SK-N-SH treated with all-trans-retinoic acid at 6 μM for 48 hours (cell line): Measurements from ENCODE around the gene TRIP4.

Source experiments
- ATAC-seq: fragments of 200-7000 bp; cut with Tn5 transposase; 3 replicates; pipeline ENCODE4 v1.9.1; 2020; ENCODE audit warnings: mild to moderate bottlenecking, moderate library complexity
- ARNTL ChIP-seq: fragments of 450-650 bp; formaldehyde crosslinking; IDR thresholded peaks from 2 replicates; pipeline ENCODE4 v1.5.0; 2020; ENCODE audit warnings: low read depth, mild to moderate bottlenecking, moderate library complexity, borderline replicate concordance
- CSDC2 ChIP-seq: fragments of 250-450 bp; sonication (Bioruptor Pico); IDR thresholded peaks from 2 replicates; pipeline ENCODE4 v1.5.0; 2020; ENCODE audit warnings: mild to moderate bottlenecking, moderate library complexity
- ESRRG ChIP-seq: fragments of 250-450 bp; sonication (Bioruptor Pico); IDR thresholded peaks from 2 replicates; pipeline ENCODE4 v1.6.1; 2021; ENCODE audit warnings: mild to moderate bottlenecking
- GLIS3 ChIP-seq: fragments of 250-450 bp; sonication (Bioruptor Pico); IDR thresholded peaks from 2 replicates; pipeline ENCODE4 v1.5.0; 2020; ENCODE audit warnings: mild to moderate bottlenecking, moderate library complexity
- ISL1 ChIP-seq: fragments of 250-450 bp; sonication (Bioruptor Pico); IDR thresholded peaks from 2 replicates; pipeline ENCODE4 v2.1.2; 2022; ENCODE audit warnings: mild to moderate bottlenecking, moderate library complexity
- OSR1 ChIP-seq: fragments of 250-450 bp; sonication (Bioruptor Pico); IDR thresholded peaks from 2 replicates; pipeline ENCODE4 v1.8.0; 2022; ENCODE audit warnings: moderate library complexity, mild to moderate bottlenecking, inconsistent platforms
- PPARA ChIP-seq: fragments of 250-450 bp; sonication (Bioruptor Pico); IDR thresholded peaks from 2 replicates; pipeline ENCODE4 v1.5.0; 2020; ENCODE audit warnings: mild to moderate bottlenecking, borderline replicate concordance
- RARB ChIP-seq: fragments of 250-450 bp; sonication (Bioruptor Pico); IDR thresholded peaks from 2 replicates; pipeline ENCODE4 v1.8.0; 2021; ENCODE audit warnings: mild to moderate bottlenecking, moderate library complexity
- SNAI2 ChIP-seq: fragments of 250-450 bp; sonication (Bioruptor Pico); IDR thresholded peaks from 2 replicates; pipeline ENCODE4 v1.5.0; 2020; ENCODE audit warnings: mild to moderate bottlenecking, moderate library complexity
- TCF4 ChIP-seq: fragments of 250-450 bp; sonication (Bioruptor Pico); IDR thresholded peaks from 2 replicates; pipeline ENCODE4 v1.8.0; 2021; ENCODE audit warnings: mild to moderate bottlenecking, moderate library complexity, borderline replicate concordance
- TOX ChIP-seq: fragments of 250-450 bp; sonication (Bioruptor Pico); IDR thresholded peaks from 2 replicates; pipeline ENCODE4 v1.8.0; 2021; ENCODE audit warnings: mild to moderate bottlenecking, moderate library complexity, borderline replicate concordance
- ZC3H10 ChIP-seq: fragments of 250-450 bp; sonication (Bioruptor Pico); IDR thresholded peaks from 2 replicates; pipeline ENCODE4 v1.5.1; 2021; ENCODE audit warnings: mild to moderate bottlenecking, moderate library complexity
- ZFP3 ChIP-seq: fragments of 250-450 bp; sonication (Bioruptor Pico); IDR thresholded peaks from 2 replicates; pipeline ENCODE4 v1.5.0; 2020; ENCODE audit warnings: mild to moderate bottlenecking, moderate library complexity
- ZFP30 ChIP-seq: fragments of 450-650 bp; formaldehyde crosslinking; IDR thresholded peaks from 2 replicates; pipeline ENCODE4 v1.5.0; 2022; ENCODE audit warnings: mild to moderate bottlenecking, moderate library complexity
- ZNF565 ChIP-seq: fragments of 450-650 bp; formaldehyde crosslinking; conservative IDR thresholded peaks from 2 replicates; pipeline ENCODE4 v1.5.0; 2020; ENCODE audit warnings: low read depth, mild to moderate bottlenecking, moderate library complexity
- ZNF70 ChIP-seq: fragments of 450-650 bp; formaldehyde crosslinking; IDR thresholded peaks from 2 replicates; pipeline ENCODE4 v1.5.0; 2020; ENCODE audit warnings: mild to moderate bottlenecking, moderate library complexity
- ZNF8 ChIP-seq: fragments of 450-650 bp; formaldehyde crosslinking; IDR thresholded peaks from 2 replicates; pipeline ENCODE4 v1.5.0; 2020; ENCODE audit warnings: mild to moderate bottlenecking, moderate library complexity
- TF ChIP-seq, protein P1 (sequence below): fragments of 250-450 bp; sonication (Bioruptor Pico); IDR thresholded peaks from 2 replicates; pipeline ENCODE4 v1.8.0; 2020; ENCODE audit warnings: mild to moderate bottlenecking, moderate library complexity, borderline replicate concordance
- TF ChIP-seq, protein P2 (sequence below): fragments of 250-450 bp; sonication (Bioruptor Pico); IDR thresholded peaks from 2 replicates; pipeline ENCODE4 v1.5.1; 2020; ENCODE audit warnings: low read depth, mild to moderate bottlenecking, moderate library complexity
- TF ChIP-seq, protein P3 (sequence below): fragments of 250-450 bp; sonication (Bioruptor Pico); IDR thresholded peaks from 2 replicates; pipeline ENCODE4 v1.5.0; 2020; ENCODE audit warnings: mild to moderate bottlenecking, moderate library complexity
- TF ChIP-seq, protein P4 (sequence below): fragments of 250-450 bp; sonication (Bioruptor Pico); IDR thresholded peaks from 2 replicates; pipeline ENCODE4 v1.5.1; 2021; ENCODE audit warnings: mild to moderate bottlenecking, moderate library complexity
- TF ChIP-seq, protein P5 (sequence below): fragments of 250-450 bp; sonication (Bioruptor Pico); IDR thresholded peaks from 2 replicates; pipeline ENCODE4 v1.8.0; 2021; ENCODE audit warnings: low read depth, mild to moderate bottlenecking, moderate library complexity, borderline replicate concordance

TRIP4 gene

DNA sequence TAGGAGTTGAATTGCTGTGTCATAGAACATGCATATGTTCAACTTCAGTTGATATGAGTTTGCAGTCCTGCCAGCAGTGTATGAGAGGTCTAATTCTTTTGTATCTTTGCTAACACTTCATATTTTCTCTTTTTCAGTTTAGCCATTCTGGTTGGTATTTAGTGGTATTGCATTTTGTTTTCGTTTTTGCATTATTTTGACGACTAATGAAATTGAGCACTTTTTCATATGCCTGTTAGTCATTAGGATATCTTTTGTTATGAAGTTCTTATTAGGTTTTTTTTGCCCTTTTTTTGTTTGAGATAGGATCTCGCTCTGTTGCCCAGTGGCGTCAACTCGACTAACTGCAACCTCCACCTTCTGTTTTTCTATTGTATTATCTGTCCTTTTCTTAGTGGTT, 9.2 kb downstream of the TRIP4 start (continued):
- TF ChIP-seq GLIS3 (CRISPR knock-in tag) (no peak), SNAI2 (no peak)

DNA sequence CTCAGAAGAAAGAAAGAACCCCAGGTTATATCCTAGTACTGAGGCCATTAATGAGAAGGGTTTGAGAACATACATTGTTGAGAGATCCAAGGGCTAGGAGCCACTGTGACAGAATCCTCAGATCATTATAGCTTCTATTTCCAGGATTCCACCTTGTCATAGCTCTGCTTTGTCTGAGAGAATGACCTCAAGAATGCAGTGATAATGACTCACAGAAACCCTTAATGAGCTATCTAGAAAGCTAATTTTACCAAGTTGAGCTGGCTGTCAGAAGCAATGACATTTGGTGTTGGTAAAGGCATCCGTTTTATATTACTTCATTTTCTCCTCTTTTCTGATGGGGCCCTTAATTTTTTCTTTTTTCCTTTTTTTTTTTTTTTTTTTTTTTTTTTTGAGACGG, 10.9 kb downstream of the TRIP4 start:
- ATAC-seq, result no peak
- TF ChIP-seq ZNF8 (CRISPR knock-in tag), result no peak
- TF ChIP-seq ZC3H10 (CRISPR knock-in tag), result no peak
- TF ChIP-seq ARNTL (CRISPR knock-in tag), result no peak
- no peak for TF ChIP-seq ZNF565
- no peak for TF ChIP-seq ZNF70 (CRISPR knock-in tag)
- TF ChIP-seq ISL1 (CRISPR knock-in tag), result no peak
- TF ChIP-seq TCF4 (CRISPR knock-in tag), result no peak
- no peak for TF ChIP-seq RARB
- TF ChIP-seq, protein P1, sequence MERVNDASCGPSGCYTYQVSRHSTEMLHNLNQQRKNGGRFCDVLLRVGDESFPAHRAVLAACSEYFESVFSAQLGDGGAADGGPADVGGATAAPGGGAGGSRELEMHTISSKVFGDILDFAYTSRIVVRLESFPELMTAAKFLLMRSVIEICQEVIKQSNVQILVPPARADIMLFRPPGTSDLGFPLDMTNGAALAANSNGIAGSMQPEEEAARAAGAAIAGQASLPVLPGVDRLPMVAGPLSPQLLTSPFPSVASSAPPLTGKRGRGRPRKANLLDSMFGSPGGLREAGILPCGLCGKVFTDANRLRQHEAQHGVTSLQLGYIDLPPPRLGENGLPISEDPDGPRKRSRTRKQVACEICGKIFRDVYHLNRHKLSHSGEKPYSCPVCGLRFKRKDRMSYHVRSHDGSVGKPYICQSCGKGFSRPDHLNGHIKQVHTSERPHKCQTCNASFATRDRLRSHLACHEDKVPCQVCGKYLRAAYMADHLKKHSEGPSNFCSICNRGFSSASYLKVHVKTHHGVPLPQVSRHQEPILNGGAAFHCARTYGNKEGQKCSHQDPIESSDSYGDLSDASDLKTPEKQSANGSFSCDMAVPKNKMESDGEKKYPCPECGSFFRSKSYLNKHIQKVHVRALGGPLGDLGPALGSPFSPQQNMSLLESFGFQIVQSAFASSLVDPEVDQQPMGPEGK (CRISPR knock-in tag), result no peak
- TF ChIP-seq, protein P2, sequence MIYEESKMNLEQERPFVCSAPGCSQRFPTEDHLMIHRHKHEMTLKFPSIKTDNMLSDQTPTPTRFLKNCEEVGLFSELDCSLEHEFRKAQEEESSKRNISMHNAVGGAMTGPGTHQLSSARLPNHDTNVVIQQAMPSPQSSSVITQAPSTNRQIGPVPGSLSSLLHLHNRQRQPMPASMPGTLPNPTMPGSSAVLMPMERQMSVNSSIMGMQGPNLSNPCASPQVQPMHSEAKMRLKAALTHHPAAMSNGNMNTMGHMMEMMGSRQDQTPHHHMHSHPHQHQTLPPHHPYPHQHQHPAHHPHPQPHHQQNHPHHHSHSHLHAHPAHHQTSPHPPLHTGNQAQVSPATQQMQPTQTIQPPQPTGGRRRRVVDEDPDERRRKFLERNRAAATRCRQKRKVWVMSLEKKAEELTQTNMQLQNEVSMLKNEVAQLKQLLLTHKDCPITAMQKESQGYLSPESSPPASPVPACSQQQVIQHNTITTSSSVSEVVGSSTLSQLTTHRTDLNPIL (CRISPR knock-in tag), result no peak
- TF ChIP-seq GLIS3 (CRISPR knock-in tag), result no peak
- TF ChIP-seq TOX (CRISPR knock-in tag), result no peak
- TF ChIP-seq CSDC2 (CRISPR knock-in tag), result no peak
- TF ChIP-seq ESRRG (CRISPR knock-in tag), result no peak
- TF ChIP-seq, protein P3, sequence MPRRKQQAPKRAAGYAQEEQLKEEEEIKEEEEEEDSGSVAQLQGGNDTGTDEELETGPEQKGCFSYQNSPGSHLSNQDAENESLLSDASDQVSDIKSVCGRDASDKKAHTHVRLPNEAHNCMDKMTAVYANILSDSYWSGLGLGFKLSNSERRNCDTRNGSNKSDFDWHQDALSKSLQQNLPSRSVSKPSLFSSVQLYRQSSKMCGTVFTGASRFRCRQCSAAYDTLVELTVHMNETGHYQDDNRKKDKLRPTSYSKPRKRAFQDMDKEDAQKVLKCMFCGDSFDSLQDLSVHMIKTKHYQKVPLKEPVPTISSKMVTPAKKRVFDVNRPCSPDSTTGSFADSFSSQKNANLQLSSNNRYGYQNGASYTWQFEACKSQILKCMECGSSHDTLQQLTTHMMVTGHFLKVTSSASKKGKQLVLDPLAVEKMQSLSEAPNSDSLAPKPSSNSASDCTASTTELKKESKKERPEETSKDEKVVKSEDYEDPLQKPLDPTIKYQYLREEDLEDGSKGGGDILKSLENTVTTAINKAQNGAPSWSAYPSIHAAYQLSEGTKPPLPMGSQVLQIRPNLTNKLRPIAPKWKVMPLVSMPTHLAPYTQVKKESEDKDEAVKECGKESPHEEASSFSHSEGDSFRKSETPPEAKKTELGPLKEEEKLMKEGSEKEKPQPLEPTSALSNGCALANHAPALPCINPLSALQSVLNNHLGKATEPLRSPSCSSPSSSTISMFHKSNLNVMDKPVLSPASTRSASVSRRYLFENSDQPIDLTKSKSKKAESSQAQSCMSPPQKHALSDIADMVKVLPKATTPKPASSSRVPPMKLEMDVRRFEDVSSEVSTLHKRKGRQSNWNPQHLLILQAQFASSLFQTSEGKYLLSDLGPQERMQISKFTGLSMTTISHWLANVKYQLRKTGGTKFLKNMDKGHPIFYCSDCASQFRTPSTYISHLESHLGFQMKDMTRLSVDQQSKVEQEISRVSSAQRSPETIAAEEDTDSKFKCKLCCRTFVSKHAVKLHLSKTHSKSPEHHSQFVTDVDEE (CRISPR knock-in tag), result no peak
- no peak for TF ChIP-seq ZFP30
- TF ChIP-seq, protein P4, sequence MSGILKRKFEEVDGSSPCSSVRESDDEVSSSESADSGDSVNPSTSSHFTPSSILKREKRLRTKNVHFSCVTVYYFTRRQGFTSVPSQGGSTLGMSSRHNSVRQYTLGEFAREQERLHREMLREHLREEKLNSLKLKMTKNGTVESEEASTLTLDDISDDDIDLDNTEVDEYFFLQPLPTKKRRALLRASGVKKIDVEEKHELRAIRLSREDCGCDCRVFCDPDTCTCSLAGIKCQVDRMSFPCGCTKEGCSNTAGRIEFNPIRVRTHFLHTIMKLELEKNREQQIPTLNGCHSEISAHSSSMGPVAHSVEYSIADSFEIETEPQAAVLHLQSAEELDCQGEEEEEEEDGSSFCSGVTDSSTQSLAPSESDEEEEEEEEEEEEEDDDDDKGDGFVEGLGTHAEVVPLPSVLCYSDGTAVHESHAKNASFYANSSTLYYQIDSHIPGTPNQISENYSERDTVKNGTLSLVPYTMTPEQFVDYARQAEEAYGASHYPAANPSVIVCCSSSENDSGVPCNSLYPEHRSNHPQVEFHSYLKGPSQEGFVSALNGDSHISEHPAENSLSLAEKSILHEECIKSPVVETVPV (CRISPR knock-in tag), result no peak
- TF ChIP-seq, protein P5, sequence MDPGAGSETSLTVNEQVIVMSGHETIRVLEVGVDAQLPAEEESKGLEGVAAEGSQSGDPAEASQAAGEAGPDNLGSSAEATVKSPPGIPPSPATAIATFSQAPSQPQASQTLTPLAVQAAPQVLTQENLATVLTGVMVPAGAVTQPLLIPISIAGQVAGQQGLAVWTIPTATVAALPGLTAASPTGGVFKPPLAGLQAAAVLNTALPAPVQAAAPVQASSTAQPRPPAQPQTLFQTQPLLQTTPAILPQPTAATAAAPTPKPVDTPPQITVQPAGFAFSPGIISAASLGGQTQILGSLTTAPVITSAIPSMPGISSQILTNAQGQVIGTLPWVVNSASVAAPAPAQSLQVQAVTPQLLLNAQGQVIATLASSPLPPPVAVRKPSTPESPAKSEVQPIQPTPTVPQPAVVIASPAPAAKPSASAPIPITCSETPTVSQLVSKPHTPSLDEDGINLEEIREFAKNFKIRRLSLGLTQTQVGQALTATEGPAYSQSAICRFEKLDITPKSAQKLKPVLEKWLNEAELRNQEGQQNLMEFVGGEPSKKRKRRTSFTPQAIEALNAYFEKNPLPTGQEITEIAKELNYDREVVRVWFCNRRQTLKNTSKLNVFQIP, result no peak
- TF ChIP-seq ZFP3, result no peak

DNA sequence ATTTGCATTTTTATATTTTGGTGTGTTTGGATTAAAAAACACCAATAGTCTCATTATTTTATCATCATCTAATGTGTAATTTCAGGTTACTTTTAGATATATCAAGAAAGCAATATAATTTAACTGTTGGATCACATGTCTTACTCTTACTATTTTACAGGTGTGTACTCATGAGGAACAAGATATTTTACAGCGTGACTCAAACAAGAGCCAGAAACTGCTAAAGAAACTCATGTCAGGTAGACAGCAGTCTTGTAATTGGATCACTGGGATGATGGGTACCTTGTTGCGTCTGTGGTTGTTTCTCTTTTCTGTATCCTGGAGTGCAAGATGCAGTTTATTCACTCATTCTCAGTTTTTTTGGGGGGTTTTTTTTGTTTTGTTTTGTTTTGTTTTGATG, 12.9 kb downstream of the TRIP4 start:
- ATAC-seq, result no peak
- TF ChIP-seq ESRRG (CRISPR knock-in tag) (no peak), SNAI2 (no peak), ZFP30 (no peak), GLIS3 (CRISPR knock-in tag) (no peak), ZFP3 (no peak), PPARA (CRISPR knock-in tag) (no peak), TOX (CRISPR knock-in tag) (no peak), OSR1 (CRISPR knock-in tag) (no peak), ISL1 (CRISPR knock-in tag) (no peak), ARNTL (CRISPR knock-in tag) (no peak), ZNF8 (CRISPR knock-in tag) (no peak)
- TF ChIP-seq, protein P1 (CRISPR knock-in tag), result no peak
- TF ChIP-seq, protein P5, result no peak
- TF ChIP-seq, protein P3 (CRISPR knock-in tag), result no peak
